ENCODE measurements around the gene AQP1. TPM values are rescaled to one million over a fixed set of nuclear protein-coding genes. Genes with fewer than 3 reads are reported as not detected.

AQP1 gene
- total and polyA plus RNA-seq, 2 of the 13 experiments (the other 11 are each of a cell fraction or from before 2014, with no cell fraction given): not detected

- no TSS peak for BruUV-seq (replicated peaks)
- no peak for FAIRE-seq
- 55% methylated on average over 18 of the region's 24 CpGs for WGBS (ENCODE audit: low lambda C conversion rate)
- no peak for ATAC-seq
- no peaks in the 10 kb centered on the region for H3K36me3 ChIP-seq (replicated peaks in 1 of 2; ENCODE audit: control insufficient read depth in 1 of 2, insufficient read depth in 2 of 2, low read length in 2 of 2)
- H3K9me3 ChIP-seq (ENCODE audit: low read length): no peaks in the 10 kb centered on the region
- no peaks in the 10 kb centered on the region for H3K79me2 ChIP-seq (ENCODE audit: insufficient read depth, low read length)
- POLR2A ChIA-PET: no interaction called here
- intact Hi-C loops (cut with micrococcal nuclease; ENCODE audit: unreplicated experiment): no loop called here
- no peak overlapping the region for H2AFZ ChIP-seq (ENCODE audit: low read length)
- H3K4me3 ChIP-seq (replicated peaks in 1 of 3; ENCODE audit: insufficient read depth in 1 of 3, low read depth in 2 of 3, low read length in 3 of 3): no peak overlapping the region
- H3K27me3 ChIP-seq (ENCODE audit: control insufficient read depth in 1 of 2, insufficient read depth in 2 of 2, low read length in 2 of 2): peaks cover 4 to 12% of the 10 kb centered on the region in 2 experiments; a peak in 4 of 5 replicates
- H4K20me1 ChIP-seq (ENCODE audit: insufficient read depth, low read length): no peaks in the 10 kb centered on the region
- H3K9ac ChIP-seq (ENCODE audit: insufficient read depth, low read depth, low read length): no peak overlapping the region
- in situ Hi-C loops (cut with HindIII; ENCODE audit: extremely low pct_ligation_motif_present, low pct_unique_long_range_greater_than_20kb): no loop called here
- no peak overlapping the region for H3K27ac ChIP-seq (ENCODE audit: extremely low read length, insufficient read depth, low read length)
- DNase-seq (ENCODE audit: low spot score): no peak
- no peak overlapping the region for H3K4me2 ChIP-seq (ENCODE audit: low read depth, low read length)
- CTCF ChIA-PET (ENCODE audit: low intra/inter-chr PET ratio, low total read pairs): no interaction called here
- TF ChIP-seq REPIN1 (CRISPR knock-in tag; IDR thresholded peaks at IDR 0.05; ENCODE audit: borderline replicate concordance, low read depth): no peak
- TF ChIP-seq ZNF576 (CRISPR knock-in tag; IDR thresholded peaks at IDR 0.05): no peak
- no peak for TF ChIP-seq FLYWCH1 (CRISPR knock-in tag; IDR thresholded peaks at IDR 0.05)
- TF ChIP-seq ZNF180 (CRISPR knock-in tag; IDR thresholded peaks at IDR 0.05; ENCODE audit: borderline replicate concordance, low read depth): no peak
- no peak for TF ChIP-seq POGK (CRISPR knock-in tag; conservative IDR thresholded peaks at IDR 0.05)
- TF ChIP-seq SIN3B (IDR thresholded peaks at IDR 0.05; ENCODE audit: low read length): no peak
- TF ChIP-seq ISL2 (CRISPR knock-in tag; IDR thresholded peaks at IDR 0.05): no peak
- no peak for TF ChIP-seq BORCS8-MEF2B (CRISPR knock-in tag; IDR thresholded peaks at IDR 0.05)
- no peak for TF ChIP-seq HNF4A (CRISPR knock-in tag; IDR thresholded peaks at IDR 0.05)
- no peaks in the 10 kb centered on the region for H3K4me1 ChIP-seq (ENCODE audit: insufficient read depth, low read length)
These were observed 19.7 kb downstream of the AQP1 start for GRCh38 chr7:30931161-30931928.
